Astrocyte (in vitro differentiated cells and primary cell): ENCODE measurements around the gene STMN3. TPM values are rescaled to one million over a fixed set of nuclear protein-coding genes. Genes with fewer than 3 reads are reported as not detected.
A peak's percentile ranks its signal among the peaks of the same experiment; 100 is the strongest.

Source experiments
- DNase-seq: peaks from one replicate; pipeline ENCODE4 v3.0.0-alpha.2; 2010; ENCODE audit warnings: low read depth
- FAIRE-seq: peaks from 2 replicates; lab custom pipeline; 2011; peaks lifted over from hg19 to GRCh38; lab: Jason Lieb, UNC
- H2AFZ ChIP-seq: 2 replicates; pipeline ENCODE4 v1.6.0; 2012; ENCODE audit warnings: low read depth, low read length, inconsistent platforms
- H3K27ac ChIP-seq: 2 replicates; pipeline ENCODE4 v1.5.1; 2011; ENCODE audit warnings: low read depth, low read length, inconsistent platforms
- H3K27me3 ChIP-seq: 2 replicates; pipeline ENCODE4 v1.6.0; 2011; ENCODE audit warnings: low read length, inconsistent platforms; ENCODE audit not compliant: insufficient read depth
- H3K36me3 ChIP-seq: 2 replicates; pipeline ENCODE4 v1.5.1; 2011; ENCODE audit warnings: low read length, inconsistent platforms; ENCODE audit not compliant: insufficient read depth
- H3K4me1 ChIP-seq: 2 replicates; pipeline ENCODE4 v1.5.1; 2011; ENCODE audit warnings: low read length, inconsistent platforms; ENCODE audit not compliant: insufficient read depth
- H3K4me2 ChIP-seq: 2 replicates; pipeline ENCODE4 v1.6.0; 2012; ENCODE audit warnings: low read length, inconsistent platforms
- H3K4me3 ChIP-seq: 2 replicates; pipeline ENCODE4 v1.5.1; 2011; ENCODE audit warnings: low read depth, mild to moderate bottlenecking, low read length, inconsistent platforms; ENCODE audit not compliant: insufficient read depth
- H3K79me2 ChIP-seq: 2 replicates; pipeline ENCODE4 v1.6.0; 2012; ENCODE audit warnings: mild to moderate bottlenecking, low read length, inconsistent platforms; ENCODE audit not compliant: insufficient read depth
- H3K9ac ChIP-seq: 2 replicates; pipeline ENCODE4 v1.6.0; 2012; ENCODE audit warnings: mild to moderate bottlenecking, low read length, inconsistent platforms
- H3K9me3 ChIP-seq: 2 replicates; pipeline ENCODE4 v1.5.1; 2012; ENCODE audit warnings: low read depth, mild to moderate bottlenecking, low read length, inconsistent platforms; ENCODE audit not compliant: insufficient read depth
- H4K20me1 ChIP-seq: 2 replicates; pipeline ENCODE4 v1.6.0; 2012; ENCODE audit warnings: low read length, inconsistent platforms; ENCODE audit not compliant: insufficient read depth
- H3K27ac Mint-ChIP-seq: one replicate; pipeline ENCODE4 v1.8.0; 2021; ENCODE audit warnings: mild to moderate bottlenecking, mixed read lengths; ENCODE audit not compliant: unreplicated experiment
- H3K27me3 Mint-ChIP-seq: one replicate; pipeline ENCODE4 v1.8.0; 2021; ENCODE audit warnings: low read depth, mixed read lengths; ENCODE audit not compliant: unreplicated experiment
- H3K36me3 Mint-ChIP-seq: one replicate; pipeline ENCODE4 v1.8.0; 2021; ENCODE audit warnings: low read depth, mixed read lengths; ENCODE audit not compliant: unreplicated experiment
- H3K4me1 Mint-ChIP-seq: one replicate; pipeline ENCODE4 v1.8.0; 2021; ENCODE audit warnings: low read depth, mixed read lengths; ENCODE audit not compliant: unreplicated experiment
- H3K4me3 Mint-ChIP-seq: one replicate; pipeline ENCODE4 v1.8.0; 2021; ENCODE audit warnings: mild to moderate bottlenecking, moderate library complexity, mixed read lengths; ENCODE audit not compliant: unreplicated experiment
- H3K9me3 Mint-ChIP-seq: one replicate; pipeline ENCODE4 v1.8.0; 2021; ENCODE audit warnings: mild to moderate bottlenecking, mixed read lengths; ENCODE audit not compliant: unreplicated experiment
- EZH2 ChIP-seq: IDR thresholded peaks from 2 replicates; pipeline ENCODE4 v1.6.1; 2012; ENCODE audit warnings: mild to moderate bottlenecking, low read length, inconsistent platforms; ENCODE audit not compliant: insufficient read depth
- total RNA-seq: library from RNA; stranded (reverse); gene quantifications from 2 replicates; pipeline ENCODE4 v1.2.1, GENCODE V29; 2021
- TF ChIP-seq, protein P1 (sequence below): IDR thresholded peaks from 2 replicates; pipeline ENCODE4 v1.5.1; 2011; ENCODE audit warnings: low read depth, mild to moderate bottlenecking, inconsistent platforms, low read length, moderate library complexity; ENCODE audit not compliant: insufficient read depth

STMN3 gene
- total RNA-seq, 1 donor from 2014 or later = 30.7 TPM

DNA sequence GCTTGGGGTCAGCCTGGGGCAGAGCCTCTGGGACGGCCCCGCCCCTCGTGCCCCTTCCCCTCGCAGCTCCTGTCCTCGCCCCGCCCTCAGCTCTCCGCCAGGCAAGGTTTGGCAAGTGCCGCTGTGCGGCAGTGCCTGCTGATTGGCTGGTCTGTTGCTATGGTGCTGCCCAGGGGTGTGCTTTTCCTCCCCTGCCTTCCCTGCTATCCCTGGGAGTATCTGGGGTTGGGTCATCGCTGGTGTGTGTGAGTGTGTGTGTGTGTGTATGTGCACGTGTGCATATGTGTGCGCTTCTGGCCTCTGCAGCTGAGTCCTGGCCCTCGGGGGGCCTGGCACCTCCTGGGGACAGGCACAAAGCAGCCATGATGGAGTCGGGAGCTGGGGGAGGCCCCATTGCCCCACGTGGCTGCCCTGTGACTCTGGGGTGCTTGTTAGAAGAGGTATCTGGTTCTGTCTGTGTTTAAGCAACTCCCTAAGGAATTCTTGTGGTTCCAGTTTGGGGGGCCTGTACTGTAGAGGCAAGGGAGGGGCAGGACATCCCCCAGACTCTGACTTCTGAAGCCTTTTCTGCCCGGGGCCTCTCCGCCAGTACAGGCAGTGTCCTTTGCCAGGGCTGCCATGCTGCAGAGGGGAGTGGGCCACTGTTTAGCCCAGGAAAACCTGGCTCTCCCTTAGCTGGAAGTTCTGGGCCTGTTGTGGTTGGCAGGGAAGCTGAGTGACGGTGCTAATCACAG, 11.8 kb upstream of the STMN3 start:
- Mint-ChIP-seq H3K4me1 (peaks cover 3% of the 10 kb centered on the region), H3K27ac (no peak overlapping the region), H3K27me3 (no peaks in the 10 kb centered on the region), H3K9me3 (no peaks in the 10 kb centered on the region), H3K36me3 (peaks cover 19% of the 10 kb centered on the region), H3K4me3 (no peak overlapping the region)
- H3K27ac ChIP-seq = no peak overlapping the region
- peak overlapping the region; percentile 30 for H3K4me2 ChIP-seq
- peaks cover 8% of the 10 kb centered on the region for H4K20me1 ChIP-seq
- TF ChIP-seq EZH2 = no peak
- TF ChIP-seq, protein P1, sequence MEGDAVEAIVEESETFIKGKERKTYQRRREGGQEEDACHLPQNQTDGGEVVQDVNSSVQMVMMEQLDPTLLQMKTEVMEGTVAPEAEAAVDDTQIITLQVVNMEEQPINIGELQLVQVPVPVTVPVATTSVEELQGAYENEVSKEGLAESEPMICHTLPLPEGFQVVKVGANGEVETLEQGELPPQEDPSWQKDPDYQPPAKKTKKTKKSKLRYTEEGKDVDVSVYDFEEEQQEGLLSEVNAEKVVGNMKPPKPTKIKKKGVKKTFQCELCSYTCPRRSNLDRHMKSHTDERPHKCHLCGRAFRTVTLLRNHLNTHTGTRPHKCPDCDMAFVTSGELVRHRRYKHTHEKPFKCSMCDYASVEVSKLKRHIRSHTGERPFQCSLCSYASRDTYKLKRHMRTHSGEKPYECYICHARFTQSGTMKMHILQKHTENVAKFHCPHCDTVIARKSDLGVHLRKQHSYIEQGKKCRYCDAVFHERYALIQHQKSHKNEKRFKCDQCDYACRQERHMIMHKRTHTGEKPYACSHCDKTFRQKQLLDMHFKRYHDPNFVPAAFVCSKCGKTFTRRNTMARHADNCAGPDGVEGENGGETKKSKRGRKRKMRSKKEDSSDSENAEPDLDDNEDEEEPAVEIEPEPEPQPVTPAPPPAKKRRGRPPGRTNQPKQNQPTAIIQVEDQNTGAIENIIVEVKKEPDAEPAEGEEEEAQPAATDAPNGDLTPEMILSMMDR = no peak
- no peaks in the 10 kb centered on the region for H3K9me3 ChIP-seq
- no peak overlapping the region for H3K9ac ChIP-seq
- H2AFZ ChIP-seq = no peak overlapping the region
- H3K36me3 ChIP-seq = peaks cover 17% of the 10 kb centered on the region
- H3K4me3 ChIP-seq = no peak overlapping the region
- H3K79me2 ChIP-seq = peaks cover 36% of the 10 kb centered on the region
- H3K27me3 ChIP-seq = no peaks in the 10 kb centered on the region
- no peak for FAIRE-seq
- H3K4me1 ChIP-seq = no peaks in the 10 kb centered on the region
- no peak for DNase-seq

DNA sequence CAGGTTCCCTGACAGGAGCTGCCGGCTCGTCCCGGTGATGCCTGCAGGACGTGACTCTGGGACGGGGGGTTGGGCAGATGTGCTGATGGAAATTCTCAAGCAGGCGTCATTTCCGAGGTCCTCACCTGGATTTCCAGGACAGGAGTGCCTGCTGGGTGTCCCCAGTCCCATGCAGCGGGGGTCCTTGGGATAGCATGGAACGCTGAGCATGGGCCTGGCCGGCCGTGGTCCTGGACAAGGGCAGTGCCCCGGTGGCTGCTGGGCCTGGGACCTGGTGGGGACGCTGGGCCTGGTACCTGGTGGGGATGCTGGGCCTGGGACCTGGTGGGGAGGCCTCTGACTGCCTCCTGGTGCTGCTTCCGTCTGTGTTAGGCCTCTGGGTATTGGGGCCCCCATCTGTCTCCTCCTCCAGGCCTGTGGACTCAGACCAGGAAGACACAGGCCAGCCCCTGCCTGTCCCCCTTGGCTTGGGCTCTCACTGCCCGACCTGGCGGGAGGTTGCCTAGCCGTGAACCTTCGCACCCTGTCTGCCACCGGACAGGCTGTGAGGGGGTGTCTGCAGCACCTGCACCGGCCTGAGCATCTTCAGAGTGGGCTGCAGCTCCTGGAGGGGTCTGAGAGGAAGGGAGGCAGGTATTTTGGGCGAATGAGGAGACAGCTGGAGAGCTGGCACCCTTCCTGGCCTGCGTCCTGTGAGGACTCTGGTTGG, 11.1 kb upstream of the STMN3 start:
- Histone ChIP-seq H3K27me3 (no peaks in the 10 kb centered on the region), H3K9me3 (no peaks in the 10 kb centered on the region)

More for the DNA sequence above, 11.1 kb upstream of the STMN3 start:
- Histone ChIP-seq H3K9ac (no peak overlapping the region), H3K79me2 (peaks cover 43% of the 10 kb centered on the region), H4K20me1 (peaks cover 8% of the 10 kb centered on the region), H3K4me2 (no peak overlapping the region), H3K27ac (no peak overlapping the region), H3K4me1 (peaks cover 4% of the 10 kb centered on the region), H2AFZ (no peak overlapping the region), H3K4me3 (no peak overlapping the region), H3K36me3 (peaks cover 15% of the 10 kb centered on the region)
- FAIRE-seq = no peak
- Mint-ChIP-seq H3K27ac (no peak overlapping the region), H3K4me3 (no peak overlapping the region), H3K36me3 (peaks cover 18% of the 10 kb centered on the region), H3K4me1 (peaks cover 3% of the 10 kb centered on the region), H3K9me3 (no peaks in the 10 kb centered on the region), H3K27me3 (no peaks in the 10 kb centered on the region)
- TF ChIP-seq, protein P1 = no peak
- TF ChIP-seq EZH2 = no peak
- DNase-seq = no peak
